ENCODE data around the gene TNC.

GRCh38 chr9:115103746-115104477, 14.0 kb downstream of the TNC start:
- TF ChIP-seq CTCF (IDR thresholded peaks at IDR 0.05), result no peak
- no peak for TF ChIP-seq POLR2A (IDR thresholded peaks at IDR 0.05)
